Smooth muscle cell (in vitro differentiated cells): Measurements from ENCODE around the gene MADD. TPM values are rescaled to one million over a fixed set of nuclear protein-coding genes. Genes with fewer than 3 reads are reported as not detected.

Experiments
- DNase-seq: peaks from one replicate; lab custom pipeline; 2025; ENCODE audit not compliant: unreplicated experiment; lab: John Stamatoyannopoulos, UW
- H2AFZ ChIP-seq: fragments of 200-600 bp; sonication (generic); 2 replicates; pipeline ENCODE4 v1.6.0; 2016; ENCODE audit warnings: antibody characterized with exemption, low read depth, mild to moderate bottlenecking
- H3F3A ChIP-seq: fragments of 200-600 bp; sonication (generic); 2 replicates; pipeline ENCODE4 v1.6.0; 2017; ENCODE audit warnings: antibody characterized with exemption, low read depth
- H3K27ac ChIP-seq: fragments of 200-600 bp; sonication (generic); 2 replicates; pipeline ENCODE4 v1.5.1; 2016; ENCODE audit warnings: low read depth, mild to moderate bottlenecking
- H3K27me3 ChIP-seq: fragments of 200-600 bp; sonication (generic); 2 replicates; pipeline ENCODE4 v1.6.1; 2016; ENCODE audit warnings: low read depth, mild to moderate bottlenecking
- H3K36me3 ChIP-seq: fragments of 200-600 bp; sonication (generic); 2 replicates; pipeline ENCODE4 v1.5.1; 2016; ENCODE audit warnings: low read depth
- H3K4me1 ChIP-seq: fragments of 200-600 bp; sonication (generic); 2 replicates; pipeline ENCODE4 v1.5.1; 2016; ENCODE audit warnings: low read depth
- H3K4me2 ChIP-seq: fragments of 200-600 bp; sonication (generic); 2 replicates; pipeline ENCODE4 v1.6.0; 2016; ENCODE audit warnings: mild to moderate bottlenecking
- H3K4me3 ChIP-seq: fragments of 200-600 bp; sonication (generic); 2 replicates; pipeline ENCODE4 v1.5.1; 2016; ENCODE audit warnings: mild to moderate bottlenecking
- H3K79me2 ChIP-seq: fragments of 200-600 bp; sonication (generic); 2 replicates; pipeline ENCODE4 v1.6.0; 2016; ENCODE audit warnings: low read depth, mild to moderate bottlenecking
- H3K9ac ChIP-seq: fragments of 200-600 bp; sonication (generic); 2 replicates; pipeline ENCODE4 v1.6.0; 2016; ENCODE audit warnings: low read depth
- H3K9me3 ChIP-seq: fragments of 200-600 bp; sonication (generic); replicated peaks from 2 replicates; pipeline ENCODE4 v1.5.1; 2016; ENCODE audit warnings: low read depth
- H4K20me1 ChIP-seq: fragments of 200-600 bp; sonication (generic); 2 replicates; pipeline ENCODE4 v1.6.0; 2016; ENCODE audit warnings: low read depth
- CTCF ChIP-seq: fragments of 200-600 bp; sonication (generic); IDR thresholded peaks from 2 replicates; pipeline ENCODE4 v1.5.1; 2017; ENCODE audit warnings: borderline replicate concordance, mild to moderate bottlenecking, antibody characterized with exemption; ENCODE audit not compliant: insufficient read depth, poor library complexity, severe bottlenecking
- WGBS: methylation state at CpG from one replicate; pipeline ENCODE4 v1.1.7; 2016; ENCODE audit warnings: low lambda C conversion rate; 5-methylcytosine and 5-hydroxymethylcytosine counted together
- polyA plus RNA-seq: library from polyadenylated mRNA; unstranded; fragments of >200 nt; fragmentation: Nextera tagmentation; extraction: Ambion mirVana; gene quantifications from 2 replicates; pipeline ENCODE4 v1.2.1, GENCODE V29; 2016
- total RNA-seq: library from RNA; depleted of rRNA; stranded (reverse); fragments of >200 nt; gene quantifications from 2 replicates; pipeline ENCODE4 v1.2.3, GENCODE V29; 2014

The MADD gene
- total and polyA plus RNA-seq, 2 experiments from 2014 or later, result 13.1 to 24.2 TPM

GRCh38 chr11:47353978-47354774 lies 84.2 kb downstream of the MADD start:
- WGBS, result 94% methylated on average over 15 of the region's 15 CpGs
- H3K27me3 ChIP-seq, result no peaks in the 10 kb centered on the region
- H3K36me3 ChIP-seq, result no peaks in the 10 kb centered on the region
- no peaks in the 10 kb centered on the region for H3K4me1 ChIP-seq
- peak overlapping the region; percentile 50 for H2AFZ ChIP-seq
- H3K79me2 ChIP-seq, result no peaks in the 10 kb centered on the region
- H4K20me1 ChIP-seq, result no peaks in the 10 kb centered on the region
- peak overlapping the region; percentile 92 for H3K4me2 ChIP-seq
- no peak for TF ChIP-seq CTCF
- DNase-seq, result no peak
- no peaks in the 10 kb centered on the region for H3K9me3 ChIP-seq
- no peak overlapping the region for H3K9ac ChIP-seq
- no peak overlapping the region for H3K27ac ChIP-seq
- H3K4me3 ChIP-seq, result peak overlapping the region; percentile 54
- peaks cover 3% of the 10 kb centered on the region for H3F3A ChIP-seq

- H3K9ac ChIP-seq, result peak overlapping the region; percentile 53
- TF ChIP-seq CTCF, result no peak
- peak overlapping the region; percentile 50 for H2AFZ ChIP-seq
- no peak for DNase-seq
- peak overlapping the region; percentile 92 for H3K4me2 ChIP-seq
- H3F3A ChIP-seq, result peaks cover 3% of the 10 kb centered on the region
- no peak overlapping the region for H3K27ac ChIP-seq
- H3K27me3 ChIP-seq, result no peaks in the 10 kb centered on the region
- no peaks in the 10 kb centered on the region for H3K79me2 ChIP-seq
- no peaks in the 10 kb centered on the region for H3K9me3 ChIP-seq
- no peaks in the 10 kb centered on the region for H3K36me3 ChIP-seq
- WGBS, result 0% methylated on average over 10 of the region's 32 CpGs
- H3K4me1 ChIP-seq, result no peaks in the 10 kb centered on the region
- H4K20me1 ChIP-seq, result no peaks in the 10 kb centered on the region
- peak overlapping the region; percentile 54 for H3K4me3 ChIP-seq
These were observed 85.0 kb downstream of the MADD start for GRCh38 chr11:47354913-47355282.

- WGBS, result 35% methylated on average over 30 of the region's 47 CpGs
- H3K27me3 ChIP-seq, result no peaks in the 10 kb centered on the region
- no peaks in the 10 kb centered on the region for H3K9me3 ChIP-seq
- H3K4me1 ChIP-seq, result no peaks in the 10 kb centered on the region
- DNase-seq, result peak; percentile 71
- H3F3A ChIP-seq, result peaks cover 3% of the 10 kb centered on the region
- H2AFZ ChIP-seq, result peak overlapping the region; percentile 50
- no peak overlapping the region for H3K27ac ChIP-seq
- peak overlapping the region; percentile 92 for H3K4me2 ChIP-seq
- no peaks in the 10 kb centered on the region for H3K36me3 ChIP-seq
- peak overlapping the region; percentile 53 for H3K9ac ChIP-seq
- H3K79me2 ChIP-seq, result no peaks in the 10 kb centered on the region
- H4K20me1 ChIP-seq, result no peaks in the 10 kb centered on the region
- peak overlapping the region; percentile 54 for H3K4me3 ChIP-seq
- peak; percentile 94 for TF ChIP-seq CTCF
These were observed 85.6 kb downstream of the MADD start for GRCh38 chr11:47355283-47356128.
